ELF-1 (cell line): Measurements from ENCODE around the gene SESN1.

ENCODE experiments used
- DNase-seq: peaks from one replicate; pipeline ENCODE4 v3.0.0-alpha.2; 2016; ENCODE audit warnings: low read depth, low spot score

SESN1 gene

GRCh38 chr6:109060571-109060970 lies 34.1 kb downstream of the SESN1 start:
- no peak for DNase-seq

- DNase-seq, result no peak
These were observed 35.0 kb downstream of the SESN1 start for GRCh38 chr6:109059571-109060021.

DNA sequence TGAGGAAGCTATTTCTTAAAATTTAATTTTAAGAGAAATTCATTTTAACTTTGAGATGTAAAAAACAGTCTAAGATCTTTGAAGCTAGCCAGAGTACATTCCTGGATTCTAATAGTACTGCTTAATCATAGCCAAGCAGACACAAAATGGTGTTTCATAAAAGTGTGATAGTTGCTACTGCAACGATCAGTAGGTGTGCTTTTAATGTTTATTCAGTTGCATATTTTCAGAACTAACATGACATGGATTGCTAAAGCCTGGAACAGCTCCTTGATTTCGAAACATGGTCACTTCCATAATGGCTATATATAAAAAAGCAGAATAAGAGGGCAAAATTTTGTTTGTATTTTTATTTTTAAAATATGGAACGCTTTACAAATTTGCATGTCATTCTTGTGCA lies 35.5 kb downstream of the SESN1 start:
- no peak for DNase-seq

- no peak for DNase-seq
These were observed 36.0 kb downstream of the SESN1 start for GRCh38 chr6:109058620-109059019.

DNA sequence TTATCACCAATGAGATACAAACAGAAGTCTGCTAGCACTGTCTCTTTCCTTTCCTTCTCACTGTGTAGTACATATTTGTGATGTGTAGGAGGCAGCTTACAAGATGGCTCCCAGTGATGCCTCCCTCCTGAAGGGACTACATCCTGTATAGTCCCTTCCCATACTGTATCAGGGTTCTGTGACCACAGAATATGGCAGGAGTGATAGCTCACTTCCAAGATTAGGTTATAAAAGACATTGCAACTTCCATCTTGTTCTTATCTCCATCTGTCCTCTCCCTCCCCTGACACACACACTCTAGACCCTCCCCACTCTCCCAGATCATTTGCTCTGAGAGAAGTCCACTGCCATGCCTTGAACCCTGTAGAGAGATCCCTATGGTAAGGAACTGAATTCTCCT lies 38.0 kb downstream of the SESN1 start:
- no peak for DNase-seq

DNA sequence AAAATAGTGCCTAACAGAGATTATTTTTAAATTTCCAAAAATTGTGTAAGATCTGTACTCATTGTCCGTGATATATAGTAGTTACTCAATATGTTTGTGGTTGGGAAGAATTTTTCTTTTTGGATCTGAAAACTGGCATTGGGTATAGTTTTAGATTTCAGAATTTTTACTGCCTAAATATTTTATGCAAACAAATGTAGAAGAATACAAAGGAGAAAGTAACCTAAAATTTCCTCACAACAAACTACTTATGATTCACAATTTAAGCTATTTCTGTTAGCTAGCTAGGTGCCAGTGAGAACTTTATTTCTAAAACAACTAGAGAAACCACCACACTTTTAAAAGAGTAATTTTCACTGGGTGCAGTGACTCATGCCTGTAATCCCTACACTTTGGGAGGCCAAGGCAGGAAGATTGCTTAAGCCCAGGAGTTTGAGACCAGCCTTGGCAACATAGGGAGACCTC lies 38.8 kb downstream of the SESN1 start:
- no peak for DNase-seq

GRCh38 chr6:109053336-109053735 lies 41.3 kb downstream of the SESN1 start:
- no peak for DNase-seq

- DNase-seq, result no peak
These were observed 41.8 kb downstream of the SESN1 start for GRCh38 chr6:109052852-109053251.

DNA sequence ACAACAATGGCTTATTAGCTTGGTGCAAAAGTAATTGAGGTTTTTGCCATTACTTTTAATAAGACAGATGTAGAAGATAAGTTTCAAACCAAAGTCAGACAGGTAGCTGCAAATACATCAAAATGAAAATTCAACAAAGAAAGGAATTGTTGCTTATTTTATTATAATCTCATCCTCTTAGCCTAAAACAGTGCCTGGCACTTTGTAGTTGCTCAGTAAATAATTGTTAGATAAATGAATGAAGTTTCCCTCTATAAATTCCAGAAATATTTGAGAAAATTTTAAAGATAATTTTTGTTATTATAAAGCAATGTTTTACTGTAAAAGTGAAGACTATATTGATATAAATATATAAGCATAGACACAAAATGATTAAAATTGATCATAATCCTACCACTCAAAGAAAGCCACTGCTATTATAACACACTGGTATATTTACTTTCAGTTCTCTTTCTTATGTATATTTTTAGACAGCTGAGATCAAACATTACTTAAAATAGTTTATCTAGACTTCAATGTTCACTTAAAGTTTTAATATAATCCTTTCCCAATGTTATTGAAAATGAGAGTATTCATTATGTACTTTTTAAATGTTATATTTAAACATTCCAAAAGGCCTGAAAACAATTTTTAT lies 42.5 kb downstream of the SESN1 start:
- no peak for DNase-seq

DNA sequence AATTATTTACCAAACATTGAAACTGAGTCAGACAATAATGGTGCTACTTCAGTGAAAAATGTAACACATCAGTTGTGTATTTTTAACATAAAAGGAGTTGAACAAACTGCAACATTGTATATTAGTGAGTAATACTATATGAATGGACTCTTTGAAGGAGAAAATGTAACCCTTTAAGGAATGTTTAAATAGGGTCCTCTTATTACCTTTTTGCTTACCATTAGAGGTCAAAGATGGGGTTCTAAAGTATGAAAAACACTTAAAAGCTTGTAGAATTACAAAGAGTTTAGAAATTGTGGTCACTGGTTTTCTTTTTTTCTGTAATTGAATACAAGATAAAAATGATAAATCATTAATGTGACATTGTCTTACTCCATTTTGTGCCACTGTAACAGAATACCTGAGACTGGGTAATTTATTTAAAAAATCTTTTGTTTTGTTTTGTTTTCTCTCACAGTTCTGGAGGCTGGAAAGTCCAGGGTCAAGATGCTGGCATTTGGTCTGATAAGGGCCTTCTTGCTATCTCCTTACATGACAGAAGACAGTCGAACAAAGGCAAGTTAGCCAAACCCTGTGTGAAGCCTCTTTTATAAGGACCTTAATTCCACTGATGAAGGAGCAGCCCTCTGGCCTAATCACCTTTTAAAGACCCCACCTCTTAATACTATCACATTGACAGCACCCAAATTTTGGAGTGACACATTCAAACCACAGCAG lies 43.2 kb downstream of the SESN1 start:
- no peak for DNase-seq

- no peak for DNase-seq
These were observed 44.1 kb downstream of the SESN1 start for GRCh38 chr6:109050447-109051102.

DNA sequence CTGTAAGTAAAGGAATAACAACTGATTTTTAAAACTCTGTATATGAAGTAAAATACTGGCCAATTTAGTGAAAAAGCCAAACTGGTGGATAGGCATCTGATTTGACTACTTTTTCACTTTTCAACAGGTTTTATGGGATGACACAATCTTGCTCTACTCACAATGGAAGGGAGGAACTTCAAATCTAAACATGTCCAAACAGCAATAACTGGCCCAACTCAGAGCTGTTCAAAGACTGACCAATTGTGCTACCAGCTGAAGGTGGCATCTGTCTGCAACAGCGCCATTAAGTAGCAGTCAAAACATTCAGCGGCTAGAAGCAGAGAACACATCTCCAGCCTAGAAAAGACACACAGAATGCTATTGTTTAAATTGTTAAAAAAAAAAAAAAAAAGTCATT lies 44.6 kb downstream of the SESN1 start:
- no peak for DNase-seq

DNA sequence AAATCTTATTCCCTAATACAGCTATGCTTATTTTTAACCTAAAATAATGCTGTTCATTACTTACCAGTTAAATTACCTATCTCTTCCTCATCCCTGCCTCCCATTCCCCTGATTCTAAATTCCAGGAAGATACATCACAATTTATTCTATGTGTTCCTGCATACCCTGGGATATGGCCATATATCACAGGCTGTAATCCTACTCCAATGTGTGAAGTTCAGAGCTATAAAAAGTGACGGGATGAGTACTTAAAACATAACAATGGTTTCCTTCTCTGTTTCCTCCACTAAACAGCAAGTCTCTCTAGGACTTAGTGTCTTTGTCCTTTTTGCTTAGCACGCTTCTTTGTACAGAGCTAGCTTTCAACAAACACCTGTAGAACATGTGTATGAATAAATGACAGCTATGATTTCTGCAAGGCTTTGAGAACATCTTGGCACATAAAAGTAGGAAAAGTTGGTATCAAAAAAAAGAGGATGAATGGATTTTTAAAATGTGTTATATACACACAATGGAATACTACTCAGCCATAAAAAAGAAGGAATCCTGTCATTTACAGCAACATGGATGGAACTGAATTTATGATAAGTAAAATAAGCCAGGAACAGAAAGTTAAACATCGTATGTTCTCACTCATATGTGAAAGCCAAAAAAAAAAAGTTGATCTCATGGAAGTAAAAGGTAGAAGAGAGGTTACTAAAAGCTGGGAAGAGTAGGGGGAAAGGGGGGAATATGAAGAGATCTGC lies 45.8 kb downstream of the SESN1 start:
- DNase-seq, result no peak

GRCh38 chr6:109048176-109048575 lies 46.5 kb downstream of the SESN1 start:
- no peak for DNase-seq

DNA sequence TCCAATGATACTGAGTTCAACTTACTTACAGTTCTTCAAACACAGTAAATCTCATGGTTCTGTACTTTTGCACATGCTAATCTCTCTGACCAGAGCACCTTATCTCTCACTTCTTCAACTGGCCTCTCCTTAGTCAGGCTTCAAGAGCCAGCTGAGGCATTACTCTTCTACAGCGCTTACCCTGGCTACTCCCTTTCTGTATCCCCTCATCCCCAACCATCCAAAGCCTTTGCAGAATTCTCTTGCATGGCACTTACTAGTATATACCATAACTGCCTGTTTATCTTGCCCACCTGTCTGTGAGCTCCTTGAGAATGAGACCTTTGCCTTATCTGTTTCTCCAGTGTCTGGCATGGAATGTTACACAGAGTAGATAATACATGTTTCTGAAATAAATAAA lies 49.2 kb downstream of the SESN1 start:
- no peak for DNase-seq

DNA sequence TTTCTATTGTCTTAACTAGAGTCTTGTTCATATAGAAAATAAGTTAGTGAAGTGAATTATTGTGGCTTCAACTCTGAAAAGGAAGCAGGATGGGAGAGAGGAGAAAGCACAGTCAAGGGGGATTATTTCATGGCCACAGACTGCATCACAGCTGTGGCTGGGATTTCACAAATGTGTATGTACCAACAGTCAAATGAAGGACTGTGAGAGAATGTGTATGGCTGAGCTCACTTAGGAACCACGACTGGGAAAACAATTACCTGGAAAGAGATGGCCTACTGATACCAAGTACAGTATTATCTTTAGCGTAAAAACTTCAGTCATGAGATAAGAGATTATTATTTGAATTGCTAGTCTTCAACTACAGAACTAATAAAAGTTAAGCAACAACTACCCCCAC lies 54.9 kb downstream of the SESN1 start:
- DNase-seq, result no peak

DNA sequence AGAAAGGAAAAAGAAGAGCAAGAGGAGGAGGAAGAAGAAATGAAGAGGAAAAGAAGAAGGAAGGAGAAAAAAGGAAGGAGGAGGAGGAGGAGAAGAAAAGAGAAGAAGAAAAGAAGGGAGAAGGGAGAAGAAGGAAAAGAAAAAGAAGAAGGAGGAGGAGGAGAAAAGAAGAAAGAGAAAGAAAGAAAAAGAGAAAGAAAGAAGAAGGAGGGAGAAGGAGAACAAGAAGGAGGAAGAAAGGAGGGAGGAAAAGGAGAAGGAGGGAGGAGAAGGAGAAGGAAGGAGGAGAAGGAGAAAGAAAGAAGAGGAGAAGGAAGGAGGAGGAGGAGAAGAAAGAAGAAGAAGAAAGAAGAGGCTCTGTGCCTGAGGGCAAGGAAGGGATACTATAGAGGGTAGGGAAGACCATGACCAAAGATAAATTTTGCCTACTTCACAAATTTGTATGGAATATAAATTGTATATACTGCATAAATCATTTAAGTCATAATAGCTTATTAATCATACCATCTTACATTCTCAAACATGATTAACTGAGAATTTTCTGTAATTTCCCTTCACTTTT lies 55.7 kb downstream of the SESN1 start:
- no peak for DNase-seq

DNA sequence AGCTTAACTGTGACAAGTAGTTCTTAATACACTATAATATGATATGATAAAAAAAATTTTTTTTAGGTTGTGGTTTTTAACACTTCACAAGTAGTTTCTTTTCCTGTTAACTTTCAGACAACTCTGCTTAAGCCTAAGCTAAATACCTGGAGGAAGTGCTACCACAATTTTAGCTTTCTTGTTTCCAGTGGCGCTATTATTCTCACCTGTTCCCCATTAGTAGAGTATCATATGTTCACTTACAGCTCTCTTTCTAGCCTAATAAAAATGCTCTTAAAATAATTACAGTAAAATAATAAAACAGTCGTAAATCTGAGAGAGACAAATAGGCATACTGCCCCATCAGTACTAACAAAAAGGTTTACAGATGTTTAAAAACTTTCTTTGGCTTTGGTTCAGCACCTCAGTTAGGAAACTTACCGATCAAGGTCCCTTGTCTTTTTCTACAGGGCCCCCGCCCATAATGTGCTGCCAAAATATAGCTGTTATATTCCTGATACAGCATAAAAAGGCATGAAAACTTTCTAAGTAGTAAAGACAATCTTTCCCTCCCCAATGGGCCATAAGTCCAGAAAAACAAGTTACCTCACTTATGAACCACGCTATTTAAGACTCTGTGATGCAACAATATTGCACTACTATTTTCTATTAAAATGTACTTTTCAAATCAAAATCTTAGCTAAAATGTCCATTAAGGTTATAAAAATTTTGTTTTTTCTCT lies 57.9 kb downstream of the SESN1 start:
- no peak for DNase-seq

- no peak for DNase-seq
These were observed 60.1 kb downstream of the SESN1 start for GRCh38 chr6:109034526-109034925.

DNA sequence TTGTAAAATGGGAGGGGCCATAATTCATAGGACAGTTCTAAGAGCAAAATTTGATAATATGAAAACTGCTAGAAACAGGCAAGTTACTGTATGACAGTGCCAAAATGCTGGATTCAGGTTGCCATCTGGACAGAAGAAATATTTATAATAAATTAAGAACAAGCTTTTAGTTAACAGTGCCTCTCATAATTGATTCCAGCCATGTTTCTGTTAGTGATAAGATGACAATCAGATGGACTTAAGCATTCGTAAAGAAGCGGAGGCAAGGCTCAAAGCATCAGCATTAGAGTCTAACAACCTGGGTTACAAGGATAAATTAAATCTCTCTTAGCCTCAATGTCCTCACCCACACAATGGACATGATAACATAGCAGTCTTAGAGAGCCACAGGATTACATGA lies 61.0 kb downstream of the SESN1 start:
- no peak for DNase-seq

GRCh38 chr6:109031416-109031815 lies 63.2 kb downstream of the SESN1 start:
- no peak for DNase-seq
